Fibroblast of lung (primary cell): ENCODE results near the gene TEX50. TPM values are rescaled to one million over a fixed set of nuclear protein-coding genes. Genes with fewer than 3 reads are reported as not detected.
"Not testable (repeated sequence)": the region's sequence is repeated elsewhere in the genome, so short reads cannot be mapped to it uniquely, and the experiment has no call there.

Experiments used
- DNase-seq, 2 donors: peaks; one replicate each; pipeline versions ENCODE4 v3.0.0 to v3.0.0-alpha.2; 2010; ENCODE audit warnings: low read depth in 2 of 2
- H2AFZ ChIP-seq: 2 replicates; pipeline ENCODE4 v1.5.1; 2012; ENCODE audit warnings: low read length, control low read depth, inconsistent platforms
- H3K27ac ChIP-seq: 2 replicates; pipeline ENCODE4 v1.5.1; 2011; ENCODE audit warnings: low read length, control low read depth; ENCODE audit not compliant: insufficient read depth
- H3K27me3 ChIP-seq: 2 replicates; pipeline ENCODE4 v1.5.1; 2011; ENCODE audit warnings: mild to moderate bottlenecking, low read length; ENCODE audit not compliant: control insufficient read depth, insufficient read depth
- H3K36me3 ChIP-seq: 2 replicates; pipeline ENCODE4 v1.5.1; 2011; ENCODE audit warnings: low read length; ENCODE audit not compliant: control insufficient read depth, insufficient read depth
- H3K4me1 ChIP-seq: 2 replicates; pipeline ENCODE4 v1.5.1; 2011; ENCODE audit warnings: low read length; ENCODE audit not compliant: control insufficient read depth, insufficient read depth; ENCODE audit errors: extremely low read depth
- H3K4me2 ChIP-seq: 2 replicates; pipeline ENCODE4 v1.5.1; 2011; ENCODE audit warnings: low read length, control low read depth; ENCODE audit not compliant: insufficient read depth; ENCODE audit errors: extremely low read depth
- H3K4me3 ChIP-seq, 4 experiments: fragments of 200-600 bp in 1 of 4; sonication (generic) in 1 of 4; replicated peaks in 1 of 4; 2 replicates each; pipeline ENCODE4 v1.5.1; 2011 to 2016; ENCODE audit warnings: low read length in 4 of 4, low read depth in 3 of 4, mild to moderate bottlenecking in 3 of 4, control low read depth in 2 of 4, inconsistent platforms in 1 of 4, mixed read lengths in 1 of 4; ENCODE audit not compliant: insufficient read depth in 1 of 4; ENCODE audit errors: control extremely low read depth in 1 of 4
- H3K79me2 ChIP-seq: 2 replicates; pipeline ENCODE4 v1.5.1; 2012; ENCODE audit warnings: mild to moderate bottlenecking, low read length, inconsistent platforms; ENCODE audit not compliant: control insufficient read depth, insufficient read depth
- H3K9ac ChIP-seq: 2 replicates; pipeline ENCODE4 v1.5.1; 2011; ENCODE audit warnings: mild to moderate bottlenecking, low read length, control low read depth; ENCODE audit not compliant: insufficient read depth
- H3K9me3 ChIP-seq: 2 replicates; pipeline ENCODE4 v1.5.1; 2012; ENCODE audit warnings: low read depth, low read length; ENCODE audit not compliant: control insufficient read depth, insufficient read depth
- H4K20me1 ChIP-seq: 2 replicates; pipeline ENCODE4 v1.5.1; 2011; ENCODE audit warnings: low read length; ENCODE audit not compliant: control insufficient read depth, insufficient read depth; ENCODE audit errors: extremely low read depth
- EZH2 ChIP-seq: IDR thresholded peaks from 2 replicates; pipeline ENCODE4 v1.5.1; 2012; ENCODE audit warnings: low read length, control low read depth, mild to moderate bottlenecking; ENCODE audit errors: missing control alignments
- polyA plus RNA-seq, 2 donors: library from polyadenylated mRNA; depleted of rRNA in 1 of 2; stranded (reverse) in 1 of 2; unstranded in 1 of 2; fragments of >200 nt; gene quantifications; 2 replicates each; pipeline ENCODE4 v1.2.1, GENCODE V29; 2011 to 2012; ENCODE audit warnings: missing spikeins in 1 of 2
- total RNA-seq: library from RNA; depleted of rRNA; stranded (reverse); fragments of >200 nt; gene quantifications from 2 replicates; pipeline ENCODE4 v1.2.1, GENCODE V29; 2014
- TF ChIP-seq, protein P1 (sequence below), 2 donors: IDR thresholded peaks in 1 of 2; conservative IDR thresholded peaks in 1 of 2; 1 replicate in 1 of 2; 2 replicates in 1 of 2; pipeline ENCODE4 v1.5.1; 2011 to 2012; ENCODE audit warnings: low read length in 2 of 2, control low read depth in 1 of 2, inconsistent platforms in 1 of 2, low read depth in 1 of 2, mild to moderate bottlenecking in 1 of 2

The TEX50 gene
- total and polyA plus RNA-seq, 2 donors (not counting 1 experiment from before 2014, with no cell fraction given), result not detected

DNA sequence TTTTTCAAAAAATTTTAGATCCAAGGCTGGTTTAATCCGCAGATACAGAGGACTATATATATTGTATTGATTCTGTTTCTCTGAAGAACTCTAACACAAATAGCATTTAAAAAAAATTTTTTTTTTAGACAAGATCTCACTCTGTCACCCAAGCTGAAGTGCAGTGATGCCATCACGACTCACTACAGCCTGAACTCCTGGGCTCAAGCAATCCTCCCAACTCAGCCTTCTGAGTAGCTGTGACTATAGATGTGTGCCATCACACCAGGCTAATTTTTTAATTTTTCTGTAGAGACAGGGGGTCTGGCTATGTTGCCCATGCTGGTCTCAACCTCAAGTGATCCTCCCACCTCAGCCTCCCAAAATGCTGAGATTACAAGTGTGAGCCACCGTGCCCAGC, 31.5 kb downstream of the TEX50 start:
- no peaks in the 10 kb centered on the region for H4K20me1 ChIP-seq
- no peak overlapping the region for H3K4me3 ChIP-seq
- no peak overlapping the region for H3K4me2 ChIP-seq
- H2AFZ ChIP-seq, result no peak overlapping the region
- no peak for TF ChIP-seq EZH2
- TF ChIP-seq, protein P1, sequence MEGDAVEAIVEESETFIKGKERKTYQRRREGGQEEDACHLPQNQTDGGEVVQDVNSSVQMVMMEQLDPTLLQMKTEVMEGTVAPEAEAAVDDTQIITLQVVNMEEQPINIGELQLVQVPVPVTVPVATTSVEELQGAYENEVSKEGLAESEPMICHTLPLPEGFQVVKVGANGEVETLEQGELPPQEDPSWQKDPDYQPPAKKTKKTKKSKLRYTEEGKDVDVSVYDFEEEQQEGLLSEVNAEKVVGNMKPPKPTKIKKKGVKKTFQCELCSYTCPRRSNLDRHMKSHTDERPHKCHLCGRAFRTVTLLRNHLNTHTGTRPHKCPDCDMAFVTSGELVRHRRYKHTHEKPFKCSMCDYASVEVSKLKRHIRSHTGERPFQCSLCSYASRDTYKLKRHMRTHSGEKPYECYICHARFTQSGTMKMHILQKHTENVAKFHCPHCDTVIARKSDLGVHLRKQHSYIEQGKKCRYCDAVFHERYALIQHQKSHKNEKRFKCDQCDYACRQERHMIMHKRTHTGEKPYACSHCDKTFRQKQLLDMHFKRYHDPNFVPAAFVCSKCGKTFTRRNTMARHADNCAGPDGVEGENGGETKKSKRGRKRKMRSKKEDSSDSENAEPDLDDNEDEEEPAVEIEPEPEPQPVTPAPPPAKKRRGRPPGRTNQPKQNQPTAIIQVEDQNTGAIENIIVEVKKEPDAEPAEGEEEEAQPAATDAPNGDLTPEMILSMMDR (conservative IDR thresholded peaks at IDR 0.05 in 1 of 2, IDR thresholded peaks at IDR 0.05 in 1 of 2; ENCODE audit: low read depth in 1 of 2, low read length in 2 of 2), result no peak
- no peaks in the 10 kb centered on the region for H3K79me2 ChIP-seq
- H3K36me3 ChIP-seq, result no peaks in the 10 kb centered on the region
- no peak overlapping the region for H3K27ac ChIP-seq
- peak; percentile 6 to 32 for DNase-seq
- peaks cover 4% of the 10 kb centered on the region for H3K27me3 ChIP-seq
- no peaks in the 10 kb centered on the region for H3K4me1 ChIP-seq
- no peak overlapping the region for H3K9ac ChIP-seq
- no peaks in the 10 kb centered on the region for H3K9me3 ChIP-seq

- TF ChIP-seq, protein P1 (conservative IDR thresholded peaks at IDR 0.05 in 1 of 2, IDR thresholded peaks at IDR 0.05 in 1 of 2; ENCODE audit: low read depth in 1 of 2, low read length in 2 of 2), result no peak
- no peak for TF ChIP-seq EZH2
- no peaks in the 10 kb centered on the region for H3K4me1 ChIP-seq
- no peaks in the 10 kb centered on the region for H3K9me3 ChIP-seq
- H3K4me2 ChIP-seq, result peak within 1 kb of the TSS; percentile 69
- peak within 1 kb of the TSS; percentile 32 for H3K9ac ChIP-seq
- DNase-seq, result peak; percentile 45 to 56
- peak within 1 kb of the TSS; percentile 44 to 56 (median 54) for H3K4me3 ChIP-seq
- H4K20me1 ChIP-seq, result no peaks in the 10 kb centered on the region
- H3K27ac ChIP-seq, result no peak within 1 kb of the TSS
- H3K27me3 ChIP-seq, result peaks cover 4% of the 10 kb centered on the region
- no peaks in the 10 kb centered on the region for H3K36me3 ChIP-seq
- peak within 1 kb of the TSS; percentile 73 for H2AFZ ChIP-seq
- H3K79me2 ChIP-seq, result no peaks in the 10 kb centered on the region
Observed at GRCh38 chr1:173669491-173669941, 34.4 kb downstream of the TEX50 start, which contains the start of gene ANKRD45. Gene ANKRD45 (minus strand): TSS chr1:173669851. CDS start chr1:173659418, 10,433 bp downstream.

DNA sequence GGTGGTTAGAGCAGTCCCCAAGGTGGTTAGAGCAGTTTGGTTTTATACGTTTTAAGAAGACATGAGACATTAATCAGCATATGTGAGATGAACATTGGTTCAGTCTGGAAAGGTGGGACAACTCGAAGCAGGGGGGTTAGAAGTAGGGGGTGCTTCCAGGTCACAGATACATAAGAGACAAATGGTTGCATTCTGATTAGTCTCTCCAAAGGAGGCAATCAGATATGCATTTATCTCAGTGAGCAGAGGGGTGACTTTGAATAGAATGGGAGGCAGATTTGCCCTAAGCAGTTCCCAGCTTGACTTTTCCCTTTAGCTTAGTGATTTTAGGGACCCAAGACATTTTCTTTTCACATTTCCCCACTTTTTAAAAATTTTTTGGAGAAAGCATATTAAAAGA, 39.4 kb downstream of the TEX50 start:
- not testable (repeated sequence) for H3K4me1 ChIP-seq, DNase-seq, H3K79me2 ChIP-seq, H3K9ac ChIP-seq, H3K9me3 ChIP-seq, H3K4me2 ChIP-seq, H3K4me3 ChIP-seq, H2AFZ ChIP-seq, H3K36me3 ChIP-seq, H3K27ac ChIP-seq, H4K20me1 ChIP-seq, H3K27me3 ChIP-seq

DNA sequence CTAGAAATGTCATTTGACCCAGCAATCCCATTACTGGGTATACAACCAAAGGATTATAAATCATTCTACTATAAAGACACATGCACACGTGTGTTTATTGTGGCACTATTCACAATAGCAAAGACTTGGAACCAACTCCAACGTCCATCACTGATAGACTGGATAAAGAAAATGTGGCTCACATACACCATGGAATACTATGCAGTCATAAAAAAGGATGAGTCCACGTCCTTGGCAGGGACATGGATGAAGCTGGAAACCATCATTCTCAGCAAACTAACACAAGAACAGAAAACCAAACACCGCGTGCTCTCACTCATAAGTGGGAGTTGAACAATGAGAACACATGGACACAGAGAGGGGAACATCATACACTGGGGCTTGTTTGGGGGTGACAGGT, 45.0 kb downstream of the TEX50 start:
- not testable (repeated sequence) for H3K27me3 ChIP-seq, H4K20me1 ChIP-seq, H3K4me3 ChIP-seq, H3K4me1 ChIP-seq, H3K9me3 ChIP-seq, H2AFZ ChIP-seq, H3K4me2 ChIP-seq, H3K36me3 ChIP-seq, H3K27ac ChIP-seq, H3K79me2 ChIP-seq, H3K9ac ChIP-seq, DNase-seq
